ENCODE results near the gene TRAF3. TPM values are rescaled to one million over a fixed set of nuclear protein-coding genes. Genes with fewer than 3 reads are reported as not detected.
"Not testable (repeated sequence)": the region's sequence is repeated elsewhere in the genome, so short reads cannot be mapped to it uniquely, and the experiment has no call there.

The TRAF3 gene
- total and polyA plus RNA-seq, 4 donors = 19.8 to 46.3 (median 41.9) TPM

DNA sequence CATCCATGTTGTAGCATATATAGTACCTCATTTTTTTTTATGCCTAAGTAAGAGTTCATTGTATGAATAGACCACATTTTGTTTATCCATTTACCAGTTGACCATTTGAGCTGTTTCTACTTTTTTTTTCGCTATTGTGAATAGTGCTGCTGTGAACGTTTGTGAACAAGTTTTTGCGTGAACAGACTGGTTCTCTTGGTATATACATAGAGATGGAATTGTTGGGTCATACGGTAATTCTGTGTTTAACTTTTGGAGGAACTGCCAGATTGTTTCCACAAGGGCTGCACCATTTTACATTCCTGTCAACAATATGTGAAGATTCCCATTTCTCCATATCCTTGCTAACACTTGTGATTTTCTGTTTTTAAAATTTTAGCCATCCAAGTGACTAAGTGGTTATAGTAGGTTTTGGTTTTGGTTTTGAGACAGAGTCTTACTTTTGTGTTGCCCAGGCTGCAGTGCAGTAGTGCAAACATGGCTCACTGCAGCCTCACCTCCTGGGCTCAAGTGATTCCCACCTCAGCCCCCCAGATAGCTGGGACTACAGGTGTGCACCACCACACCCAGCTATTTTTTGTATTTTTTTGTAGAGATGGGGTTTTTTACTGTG is 76.9 kb downstream of the TRAF3 start:
- H3K4me3 ChIP-seq (ENCODE audit: low read depth, low read length) = no peak overlapping the region
- no peak for DNase-seq (ENCODE audit: low read depth in 4 of 6, low spot score in 6 of 6)
- peaks cover 2% of the 10 kb centered on the region for H3K4me1 ChIP-seq (ENCODE audit: control insufficient read depth, insufficient read depth, low read length)
- no peaks in the 10 kb centered on the region for H3K27me3 ChIP-seq (ENCODE audit: control insufficient read depth, insufficient read depth, low read length)
- no peaks in the 10 kb centered on the region for H3K36me3 ChIP-seq (ENCODE audit: control insufficient read depth, insufficient read depth, low read length)
- WGBS (ENCODE audit: insufficient coverage) = no CpG with 5 or more reads among the region's 4 CpGs
- no peaks in the 10 kb centered on the region for H3K9me3 ChIP-seq (ENCODE audit: control insufficient read depth, insufficient read depth, low read length)
- H3K27ac ChIP-seq (ENCODE audit: low read depth, low read length) = no peak overlapping the region

DNA sequence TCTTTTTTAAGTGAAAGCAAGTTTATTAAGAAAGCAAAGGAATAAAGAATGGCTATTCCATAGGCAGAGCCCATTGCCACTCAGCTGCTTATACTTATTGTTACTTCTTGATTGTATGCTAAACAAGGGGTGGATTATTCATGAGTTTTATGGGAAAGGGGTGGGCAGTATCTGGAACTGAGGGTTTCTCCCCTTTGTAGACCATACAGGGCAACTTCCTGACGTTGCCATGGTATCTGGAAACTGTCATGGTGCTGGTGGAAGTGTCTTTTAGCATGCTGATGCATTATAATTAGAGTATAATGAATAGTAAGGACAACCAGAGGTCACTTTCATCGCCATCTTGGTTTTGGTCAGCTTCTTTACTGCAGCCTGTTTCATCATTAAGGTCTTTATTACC is 78.9 kb downstream of the TRAF3 start:
- H3K36me3 ChIP-seq (ENCODE audit: control insufficient read depth, insufficient read depth, low read length) = no peaks in the 10 kb centered on the region
- WGBS (ENCODE audit: insufficient coverage) = 50% methylated on average over 1 of the region's 2 CpGs
- no peak overlapping the region for H3K27ac ChIP-seq (ENCODE audit: low read depth, low read length)
- H3K9me3 ChIP-seq (ENCODE audit: control insufficient read depth, insufficient read depth, low read length) = no peaks in the 10 kb centered on the region
- no peaks in the 10 kb centered on the region for H3K4me1 ChIP-seq (ENCODE audit: control insufficient read depth, insufficient read depth, low read length)
- no peaks in the 10 kb centered on the region for H3K27me3 ChIP-seq (ENCODE audit: control insufficient read depth, insufficient read depth, low read length)
- peak in 1 of 6 donors; percentile 45 for DNase-seq (ENCODE audit: low read depth in 4 of 6, low spot score in 6 of 6)
- H3K4me3 ChIP-seq (ENCODE audit: low read depth, low read length) = no peak overlapping the region

DNA sequence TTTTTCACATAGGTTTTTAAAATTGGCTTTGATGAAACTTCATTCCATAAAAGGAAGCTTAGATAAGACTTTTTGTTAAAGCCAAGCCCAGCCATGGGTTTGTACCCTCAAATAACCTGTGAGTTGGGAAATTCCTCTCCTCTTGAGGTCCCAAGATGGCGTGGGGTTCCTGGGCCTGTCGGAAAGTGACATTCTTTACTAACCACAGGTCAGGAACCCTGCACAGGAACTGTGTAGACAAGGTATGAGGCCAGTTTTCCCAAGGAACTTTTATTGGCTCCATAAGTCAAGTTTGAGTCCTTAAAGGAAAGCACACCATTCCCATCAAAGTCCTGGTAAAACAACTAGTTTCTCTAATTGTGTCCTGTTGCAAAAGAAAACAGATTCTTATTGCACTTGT is 80.2 kb downstream of the TRAF3 start:
- no peak for DNase-seq (ENCODE audit: low read depth in 4 of 6, low spot score in 6 of 6)

DNA sequence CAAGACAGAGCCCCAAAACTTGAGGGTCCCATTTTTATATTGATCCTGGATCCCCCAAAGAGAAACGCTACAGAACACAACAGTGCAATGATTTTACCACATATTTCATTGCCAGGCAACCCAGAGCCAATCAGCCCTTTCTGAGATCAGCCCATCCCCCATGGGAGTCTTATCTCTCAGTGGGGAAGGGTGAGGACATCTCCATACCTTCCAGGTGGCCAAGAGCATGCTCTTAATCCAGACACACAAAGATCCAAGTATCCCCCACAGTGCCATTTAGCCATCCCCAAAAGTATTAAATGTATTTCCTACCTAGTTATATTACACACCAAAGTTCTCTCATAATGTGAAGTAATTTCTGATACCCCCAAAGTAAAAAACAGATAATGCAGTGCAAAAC is 82.7 kb downstream of the TRAF3 start:
- H3K4me1 ChIP-seq (ENCODE audit: control insufficient read depth, insufficient read depth, low read length) = no peaks in the 10 kb centered on the region
- H3K27me3 ChIP-seq (ENCODE audit: control insufficient read depth, insufficient read depth, low read length) = no peaks in the 10 kb centered on the region
- DNase-seq (ENCODE audit: low read depth in 4 of 6, low spot score in 6 of 6) = no peak
- H3K9me3 ChIP-seq (ENCODE audit: control insufficient read depth, insufficient read depth, low read length) = peaks cover 5% of the 10 kb centered on the region
- H3K27ac ChIP-seq (ENCODE audit: low read depth, low read length) = no peak overlapping the region
- H3K4me3 ChIP-seq (ENCODE audit: low read depth, low read length) = no peak overlapping the region
- no peaks in the 10 kb centered on the region for H3K36me3 ChIP-seq (ENCODE audit: control insufficient read depth, insufficient read depth, low read length)
- WGBS (ENCODE audit: insufficient coverage) = 100% methylated on average over 1 of the region's 1 CpG

More for the DNA sequence above, 80.2 kb downstream of the TRAF3 start:
- H3K36me3 ChIP-seq (ENCODE audit: control insufficient read depth, insufficient read depth, low read length) = no peaks in the 10 kb centered on the region
- H3K27ac ChIP-seq (ENCODE audit: low read depth, low read length) = no peak overlapping the region
- no peak overlapping the region for H3K4me3 ChIP-seq (ENCODE audit: low read depth, low read length)
- H3K27me3 ChIP-seq (ENCODE audit: control insufficient read depth, insufficient read depth, low read length) = no peaks in the 10 kb centered on the region
- WGBS (ENCODE audit: insufficient coverage) = no CpG with 5 or more reads among the region's 2 CpGs
- H3K4me1 ChIP-seq (ENCODE audit: control insufficient read depth, insufficient read depth, low read length) = no peaks in the 10 kb centered on the region
- peaks cover 5% of the 10 kb centered on the region for H3K9me3 ChIP-seq (ENCODE audit: control insufficient read depth, insufficient read depth, low read length)

DNA sequence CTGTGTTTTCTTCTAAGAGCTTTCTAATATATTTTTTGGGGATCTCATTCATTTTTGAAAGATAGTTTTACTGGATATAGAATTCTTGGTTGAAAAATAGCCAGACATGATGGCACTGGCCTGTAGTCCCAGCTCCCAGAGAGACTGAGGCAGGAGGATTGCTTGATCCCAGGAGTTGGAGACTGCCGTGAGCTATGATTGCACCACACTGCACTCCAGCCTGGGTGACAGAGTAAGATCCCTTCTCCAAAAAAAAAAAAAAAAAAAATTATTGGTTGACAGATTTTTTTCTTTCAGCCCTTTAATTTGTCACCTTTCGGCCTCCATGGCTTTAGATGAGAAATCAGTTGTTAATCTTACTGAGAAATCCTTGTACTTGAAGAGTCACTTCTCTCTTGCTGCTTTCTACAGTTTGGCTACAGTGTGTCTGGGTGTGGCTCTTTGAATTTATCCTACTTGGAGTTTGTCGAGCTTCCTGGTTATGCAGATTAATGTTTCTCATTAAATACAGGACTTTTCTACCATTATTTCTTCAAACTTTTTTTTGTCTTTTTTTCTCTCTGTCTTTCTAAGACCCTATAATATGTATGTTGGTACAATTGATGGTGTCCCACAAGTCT is 85.0 kb downstream of the TRAF3 start:
- WGBS (ENCODE audit: insufficient coverage) = no CpG with 5 or more reads among the region's 3 CpGs
- no peak for DNase-seq (ENCODE audit: low read depth in 4 of 6, low spot score in 6 of 6)
- H3K27ac ChIP-seq (ENCODE audit: low read depth, low read length) = no peak overlapping the region
- H3K36me3 ChIP-seq (ENCODE audit: control insufficient read depth, insufficient read depth, low read length) = no peaks in the 10 kb centered on the region
- H3K4me3 ChIP-seq (ENCODE audit: low read depth, low read length) = no peak overlapping the region
- no peaks in the 10 kb centered on the region for H3K27me3 ChIP-seq (ENCODE audit: control insufficient read depth, insufficient read depth, low read length)
- peaks cover under 1% of the 10 kb centered on the region for H3K4me1 ChIP-seq (ENCODE audit: control insufficient read depth, insufficient read depth, low read length)
- peaks cover 5% of the 10 kb centered on the region for H3K9me3 ChIP-seq (ENCODE audit: control insufficient read depth, insufficient read depth, low read length)

DNA sequence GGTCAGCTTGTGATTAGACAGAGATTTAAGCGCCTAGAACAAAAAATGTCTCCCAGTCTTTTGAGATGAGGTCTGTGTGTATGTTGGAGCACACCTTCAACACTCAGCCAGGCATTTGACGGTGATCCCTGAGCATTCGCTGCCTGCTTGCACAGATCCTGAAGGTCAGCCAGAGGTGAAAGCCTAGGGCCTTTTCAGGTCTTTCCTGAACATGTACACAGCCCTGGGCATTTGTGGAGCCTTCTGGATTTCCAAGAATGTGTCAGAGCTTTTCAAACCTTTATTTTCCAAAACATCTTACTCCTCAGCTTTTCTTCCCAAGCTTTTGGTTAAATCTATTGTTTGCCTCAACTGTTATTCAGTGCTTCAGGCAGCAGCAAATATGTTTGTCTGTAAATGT is 86.1 kb downstream of the TRAF3 start:
- H3K27me3 ChIP-seq (ENCODE audit: control insufficient read depth, insufficient read depth, low read length) = no peaks in the 10 kb centered on the region
- no peak overlapping the region for H3K4me3 ChIP-seq (ENCODE audit: low read depth, low read length)
- H3K27ac ChIP-seq (ENCODE audit: low read depth, low read length) = no peak overlapping the region
- H3K9me3 ChIP-seq (ENCODE audit: control insufficient read depth, insufficient read depth, low read length) = peaks cover 5% of the 10 kb centered on the region
- peaks cover 4% of the 10 kb centered on the region for H3K4me1 ChIP-seq (ENCODE audit: control insufficient read depth, insufficient read depth, low read length)
- WGBS (ENCODE audit: insufficient coverage) = 57% methylated on average over 1 of the region's 3 CpGs
- peaks cover 2% of the 10 kb centered on the region for H3K36me3 ChIP-seq (ENCODE audit: control insufficient read depth, insufficient read depth, low read length)
- DNase-seq (ENCODE audit: low read depth in 4 of 6, low spot score in 6 of 6) = no peak

DNA sequence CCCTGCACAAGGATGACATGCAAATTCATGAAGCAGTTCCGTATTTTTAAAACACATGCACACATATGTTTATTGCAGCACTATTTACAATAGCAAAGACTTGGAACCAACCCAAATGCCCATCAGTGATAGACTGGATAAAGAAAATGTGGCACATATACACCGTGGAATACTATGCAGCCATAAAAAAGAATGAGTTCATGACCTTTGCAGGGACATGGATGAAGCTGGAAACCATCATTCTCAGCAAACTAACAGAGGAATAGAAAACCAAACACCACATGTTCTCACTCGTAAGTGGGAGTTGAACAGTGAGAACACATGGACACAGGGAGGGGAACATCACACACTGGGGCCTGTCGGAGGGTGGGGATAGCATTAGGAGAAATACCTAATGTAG is 88.7 kb downstream of the TRAF3 start:
- not testable (repeated sequence) for H3K27me3 ChIP-seq (ENCODE audit: control insufficient read depth, insufficient read depth, low read length); H3K27ac ChIP-seq (ENCODE audit: low read depth, low read length); H3K4me3 ChIP-seq (ENCODE audit: low read depth, low read length); DNase-seq (ENCODE audit: low read depth in 4 of 6, low spot score in 6 of 6); H3K9me3 ChIP-seq (ENCODE audit: control insufficient read depth, insufficient read depth, low read length); H3K4me1 ChIP-seq (ENCODE audit: control insufficient read depth, insufficient read depth, low read length)
- WGBS (ENCODE audit: insufficient coverage) = no CpG with 5 or more reads among the region's 4 CpGs
- peaks cover 12% of the 10 kb centered on the region for H3K36me3 ChIP-seq (ENCODE audit: control insufficient read depth, insufficient read depth, low read length)

DNA sequence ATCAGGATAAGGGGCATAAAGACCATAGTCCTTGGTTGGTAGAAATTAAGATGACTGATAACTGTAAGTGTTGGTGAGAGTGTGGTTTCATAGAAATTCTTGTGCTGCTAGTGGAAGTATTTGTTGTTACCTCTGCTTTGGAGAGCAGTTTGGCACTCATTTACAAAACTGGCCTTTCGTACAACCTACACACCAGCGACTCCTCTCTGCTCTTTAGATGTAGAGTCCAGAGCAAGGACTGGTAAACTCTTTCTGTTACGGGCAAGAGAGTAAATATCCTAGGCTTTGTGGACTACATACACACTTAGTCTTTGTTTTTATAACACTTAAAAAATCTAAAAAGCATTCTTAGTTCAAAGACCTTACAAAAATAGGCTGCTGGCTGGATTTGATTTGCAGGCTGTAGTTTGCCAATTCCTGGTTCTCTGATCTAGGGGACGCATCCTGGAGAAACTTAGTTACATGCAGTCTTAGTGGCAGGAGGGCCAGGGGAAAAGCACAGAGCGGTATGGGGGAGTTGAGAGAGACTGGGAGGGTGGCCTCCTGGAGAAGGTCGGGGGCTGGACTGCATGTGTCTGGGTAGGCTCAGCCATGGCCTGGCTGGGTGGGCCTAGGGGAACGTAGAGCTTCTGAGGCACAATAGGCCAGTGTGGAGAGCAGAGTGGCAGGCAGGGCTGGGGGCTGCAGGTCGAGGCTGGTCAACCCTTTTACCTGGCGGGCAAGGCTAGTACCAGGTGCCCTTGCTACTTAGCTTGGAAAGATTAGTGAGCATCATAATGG is 89.9 kb downstream of the TRAF3 start:
- no peaks in the 10 kb centered on the region for H3K27me3 ChIP-seq (ENCODE audit: control insufficient read depth, insufficient read depth, low read length)
- DNase-seq (ENCODE audit: low read depth in 4 of 6, low spot score in 6 of 6) = no peak
- peaks cover 25% of the 10 kb centered on the region for H3K36me3 ChIP-seq (ENCODE audit: control insufficient read depth, insufficient read depth, low read length)
- 73% methylated on average over 6 of the region's 9 CpGs for WGBS (ENCODE audit: insufficient coverage)
- H3K4me3 ChIP-seq (ENCODE audit: low read depth, low read length) = no peak overlapping the region
- peaks cover under 1% of the 10 kb centered on the region for H3K9me3 ChIP-seq (ENCODE audit: control insufficient read depth, insufficient read depth, low read length)
- H3K27ac ChIP-seq (ENCODE audit: low read depth, low read length) = no peak overlapping the region
- peaks cover 9% of the 10 kb centered on the region for H3K4me1 ChIP-seq (ENCODE audit: control insufficient read depth, insufficient read depth, low read length)

DNA sequence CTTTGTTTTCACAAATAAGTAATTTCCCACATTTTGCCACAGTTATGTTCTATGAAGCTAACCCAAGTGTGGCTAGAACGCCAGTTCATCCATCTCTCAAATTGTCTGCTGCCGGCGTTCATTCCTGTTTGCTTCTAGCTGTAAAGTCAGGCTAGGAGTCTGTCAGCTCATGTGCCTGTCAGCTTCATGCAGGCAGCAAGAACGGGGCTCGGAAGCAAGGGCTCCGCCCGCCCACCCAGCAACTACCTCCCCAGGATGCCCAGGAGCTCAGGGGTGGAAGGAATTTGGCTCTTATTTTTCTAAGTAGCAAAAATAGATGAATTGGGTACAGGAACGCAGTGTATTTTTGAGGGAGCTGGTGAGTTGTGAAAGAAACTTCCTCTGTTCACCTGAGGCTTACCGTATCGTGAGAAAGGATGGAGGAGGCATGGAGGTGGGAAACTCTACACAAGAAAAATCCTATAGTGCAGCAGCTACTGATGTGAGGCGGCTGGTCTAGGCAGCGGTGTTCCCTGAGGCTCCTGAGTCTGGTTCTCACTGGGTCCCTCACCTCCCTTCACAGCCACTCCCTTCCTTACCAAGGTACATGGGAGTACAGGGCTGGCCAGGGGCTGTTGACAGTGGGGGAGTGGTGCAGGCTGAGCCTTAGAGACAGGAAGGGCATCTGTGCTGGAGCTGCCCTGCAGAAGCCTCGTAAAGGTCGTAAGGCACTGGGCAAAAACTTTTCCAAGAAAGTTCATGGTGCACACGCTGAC is 90.8 kb downstream of the TRAF3 start:
- Histone ChIP-seq H3K4me3 (ENCODE audit: low read depth, low read length) (no peak overlapping the region), H3K36me3 (ENCODE audit: control insufficient read depth, insufficient read depth, low read length) (peaks cover 33% of the 10 kb centered on the region), H3K27ac (ENCODE audit: low read depth, low read length) (no peak overlapping the region), H3K4me1 (ENCODE audit: control insufficient read depth, insufficient read depth, low read length) (peaks cover 9% of the 10 kb centered on the region), H3K27me3 (ENCODE audit: control insufficient read depth, insufficient read depth, low read length) (no peaks in the 10 kb centered on the region), H3K9me3 (ENCODE audit: control insufficient read depth, insufficient read depth, low read length) (no peaks in the 10 kb centered on the region)
- 90% methylated on average over 7 of the region's 15 CpGs for WGBS (ENCODE audit: insufficient coverage)
- no peak for DNase-seq (ENCODE audit: low read depth in 4 of 6, low spot score in 6 of 6)
